H1 (cell line): Measurements from ENCODE around the gene SRRT. TPM values are rescaled to one million over a fixed set of nuclear protein-coding genes. Genes with fewer than 3 reads are reported as not detected.
A peak's percentile ranks its signal among the peaks of the same experiment; 100 is the strongest.

Experiments used
- CTCF ChIA-PET: fragments of 300-600 bp; sonication (Branson Sonifier 250); formaldehyde crosslinking; loops from one replicate; lab custom pipeline; 2021; ENCODE audit not compliant: partially characterized antibody; lab: Charles Lee
- POLR2A ChIA-PET: fragments of 300-600 bp; sonication (Branson Sonifier 250); formaldehyde crosslinking; loops from one replicate; lab custom pipeline; 2021; ENCODE audit warnings: inconsistent platforms; ENCODE audit not compliant: partially characterized antibody; lab: Charles Lee
- DNase-seq, 2 experiments: peaks; one replicate each; pipeline versions ENCODE4 v3.0.0 to v3.0.0-alpha.2; 2010 to 2022; ENCODE audit warnings: low spot score in 2 of 2, low read depth in 1 of 2, mixed read lengths in 1 of 2
- FAIRE-seq: peaks from 2 replicates; lab custom pipeline; 2011; peaks lifted over from hg19 to GRCh38; lab: Jason Lieb, UNC
- H2AFZ ChIP-seq: 2 replicates; pipeline ENCODE4 v1.8.1; 2012; ENCODE audit warnings: low read length, inconsistent platforms
- H2AK5ac ChIP-seq: 2 replicates; pipeline ENCODE4 v1.6.1; 2013; ENCODE audit warnings: low read depth, low read length
- H2BK120ac ChIP-seq: replicated peaks from 2 replicates; pipeline ENCODE3; 2013; ENCODE audit warnings: low read depth, low read length, inconsistent platforms
- H2BK12ac ChIP-seq: 2 replicates; pipeline ENCODE4 v1.6.1; 2013; ENCODE audit warnings: low read depth, low read length
- H2BK15ac ChIP-seq: 2 replicates; pipeline ENCODE4 v1.6.1; 2013; ENCODE audit warnings: low read length
- H2BK20ac ChIP-seq: 2 replicates; pipeline ENCODE4 v1.6.1; 2013; ENCODE audit warnings: low read length
- H2BK5ac ChIP-seq: 2 replicates; pipeline ENCODE4 v1.6.1; 2013; ENCODE audit warnings: low read depth, low read length
- H3K14ac ChIP-seq: 2 replicates; pipeline ENCODE4 v1.6.1; 2013; ENCODE audit warnings: inconsistent platforms; ENCODE audit not compliant: insufficient read length
- H3K18ac ChIP-seq: 2 replicates; pipeline ENCODE4 v1.6.1; 2013; ENCODE audit warnings: low read length; ENCODE audit errors: extremely low read depth
- H3K23ac ChIP-seq: 2 replicates; pipeline ENCODE4 v1.6.1; 2013; ENCODE audit warnings: inconsistent platforms; ENCODE audit not compliant: insufficient read length
- H3K23me2 ChIP-seq: 2 replicates; pipeline ENCODE4 v1.6.1; 2013; ENCODE audit warnings: low read depth, low read length
- H3K27ac ChIP-seq: 2 replicates; pipeline ENCODE4 v1.6.1; 2011; ENCODE audit warnings: low read depth, low read length, inconsistent platforms
- H3K27me3 ChIP-seq, 4 experiments: replicated peaks in 1 of 4; 1 replicate in 1 of 4; 2 replicates in 3 of 4; pipeline versions ENCODE4 v1.6.1 to v1.8.1; 2011 to 2013; ENCODE audit warnings: low read length in 3 of 4, mild to moderate bottlenecking in 3 of 4, inconsistent platforms in 2 of 4, mixed read lengths in 2 of 4, moderate library complexity in 1 of 4; ENCODE audit not compliant: control insufficient read depth in 3 of 4, insufficient read depth in 3 of 4; ENCODE audit errors: extremely low read depth in 1 of 4
- H3K36me3 ChIP-seq, 4 experiments: 2 replicates each; pipeline versions ENCODE4 v1.6.1 to v1.8.1; 2011 to 2013; ENCODE audit warnings: mild to moderate bottlenecking in 4 of 4, low read length in 3 of 4, moderate library complexity in 2 of 4, control low read depth in 1 of 4, inconsistent platforms in 1 of 4; ENCODE audit not compliant: insufficient read depth in 4 of 4, control insufficient read depth in 2 of 4
- H3K4ac ChIP-seq: replicated peaks from 2 replicates; pipeline ENCODE3; 2013; ENCODE audit warnings: low read length, low read depth, mixed read lengths, inconsistent platforms; ENCODE audit not compliant: insufficient read length
- H3K4me1 ChIP-seq, 4 experiments: replicated peaks in 1 of 4; 1 replicate in 1 of 4; 2 replicates in 3 of 4; pipeline versions ENCODE4 v1.6.1 to v1.8.1; 2011 to 2013; ENCODE audit warnings: low read length in 3 of 4, inconsistent platforms in 2 of 4, mixed read lengths in 1 of 4; ENCODE audit not compliant: insufficient read depth in 4 of 4, control insufficient read depth in 3 of 4
- H3K4me2 ChIP-seq, 2 experiments: 2 replicates each; pipeline versions ENCODE4 v1.6.1 to v1.8.1; 2011 to 2013; ENCODE audit warnings: low read depth in 2 of 2, low read length in 2 of 2, control low read depth in 1 of 2, inconsistent platforms in 1 of 2, mild to moderate bottlenecking in 1 of 2; ENCODE audit not compliant: insufficient read depth in 1 of 2
- H3K4me3 ChIP-seq, 4 experiments: fragments of 200-600, 300-600 bp in 1 of 4; sonication (generic), shearing (Covaris generic), sonication (Bioruptor Twin) in 1 of 4; 2 replicates each; pipeline versions ENCODE4 v1.5.1 to v1.8.1; 2011 to 2016; ENCODE audit warnings: low read length in 4 of 4, low read depth in 3 of 4, control low read depth in 2 of 4, inconsistent platforms in 2 of 4, mild to moderate bottlenecking in 2 of 4, mixed read lengths in 1 of 4, moderate library complexity in 1 of 4; ENCODE audit not compliant: insufficient read depth in 2 of 4; ENCODE audit errors: extremely low read depth in 1 of 4
- H3K56ac ChIP-seq: replicated peaks from 2 replicates; pipeline ENCODE3; 2013; ENCODE audit warnings: low read depth, mild to moderate bottlenecking, mixed read lengths, low read length, inconsistent platforms; ENCODE audit not compliant: insufficient read length
- H3K79me1 ChIP-seq: 2 replicates; pipeline ENCODE4 v1.6.1; 2013; ENCODE audit warnings: low read depth, low read length, control low read depth
- H3K79me2 ChIP-seq, 2 experiments: 2 replicates each; pipeline versions ENCODE4 v1.6.1 to v1.8.1; 2012 to 2013; ENCODE audit warnings: low read length in 2 of 2, mild to moderate bottlenecking in 2 of 2, inconsistent platforms in 1 of 2; ENCODE audit not compliant: insufficient read depth in 2 of 2, control insufficient read depth in 1 of 2
- H3K9ac ChIP-seq, 4 experiments: replicated peaks in 1 of 4; 1 replicate in 1 of 4; 2 replicates in 3 of 4; pipeline versions ENCODE4 v1.6.1 to v1.8.1; 2011 to 2013; ENCODE audit warnings: low read depth in 3 of 4, low read length in 3 of 4, control low read depth in 2 of 4, mild to moderate bottlenecking in 2 of 4, moderate library complexity in 2 of 4, inconsistent platforms in 1 of 4; ENCODE audit errors: extremely low read depth in 1 of 4
- H3K9me3 ChIP-seq, 2 experiments: 2 replicates each; pipeline versions ENCODE4 v1.6.1 to v1.8.1; 2012 to 2013; ENCODE audit warnings: mild to moderate bottlenecking in 2 of 2, moderate library complexity in 2 of 2, control low read depth in 1 of 2, inconsistent platforms in 1 of 2, low read depth in 1 of 2, low read length in 1 of 2, mixed read lengths in 1 of 2; ENCODE audit not compliant: insufficient read depth in 2 of 2
- H4K20me1 ChIP-seq, 2 experiments: replicated peaks in 1 of 2; 2 replicates each; pipeline versions ENCODE3 to v1.8.1; 2011 to 2013; ENCODE audit warnings: inconsistent platforms in 2 of 2, low read length in 2 of 2, mild to moderate bottlenecking in 1 of 2; ENCODE audit not compliant: insufficient read depth in 2 of 2, control insufficient read depth in 1 of 2
- H4K5ac ChIP-seq: 2 replicates; pipeline ENCODE4 v1.6.1; 2013; ENCODE audit warnings: low read length, low read depth, mixed read lengths, inconsistent platforms; ENCODE audit not compliant: insufficient read length
- H4K8ac ChIP-seq: 2 replicates; pipeline ENCODE4 v1.8.0; 2013; ENCODE audit warnings: mild to moderate bottlenecking, moderate library complexity, low read length, inconsistent platforms; ENCODE audit not compliant: insufficient read depth; ENCODE audit errors: extremely low read depth
- H4K91ac ChIP-seq: replicated peaks from 2 replicates; pipeline ENCODE3; 2013; ENCODE audit warnings: low read length, mixed read lengths, inconsistent platforms; ENCODE audit not compliant: insufficient read length
- CHD2 ChIP-seq: IDR thresholded peaks from 2 replicates; pipeline ENCODE4 v1.6.1; 2012; ENCODE audit warnings: low read length, improper control_type of control experiment
- CREB1 ChIP-seq: IDR thresholded peaks from 2 replicates; pipeline ENCODE4 v1.6.1; 2012; ENCODE audit warnings: inconsistent platforms
- KDM4A ChIP-seq: IDR thresholded peaks from one replicate; pipeline ENCODE4 v1.7.1; 2012; ENCODE audit warnings: low read depth, mild to moderate bottlenecking, moderate library complexity, low read length, inconsistent platforms; ENCODE audit not compliant: severe bottlenecking
- SIN3A ChIP-seq, 2 experiments: IDR thresholded peaks in 1 of 2; conservative IDR thresholded peaks in 1 of 2; 2 replicates each; pipeline ENCODE4 v1.6.1; 2011 to 2012; ENCODE audit warnings: low read length in 2 of 2, improper control_type of control experiment in 1 of 2, low read depth in 1 of 2, mild to moderate bottlenecking in 1 of 2
- SIRT6 ChIP-seq: IDR thresholded peaks from one replicate; pipeline ENCODE4 v1.7.1; 2012; ENCODE audit warnings: low read length, inconsistent platforms
- SP1 ChIP-seq: IDR thresholded peaks from 2 replicates; pipeline ENCODE4 v1.6.1; 2011; ENCODE audit warnings: low read depth, low read length
- SUZ12 ChIP-seq: fragments of 200-600 bp; sonication (generic); IDR thresholded peaks from 2 replicates; pipeline ENCODE4 v1.6.1; 2012; ENCODE audit warnings: mild to moderate bottlenecking, inconsistent platforms, low read length, moderate library complexity, mixed read lengths
- WGBS, 2 experiments: shearing (Covaris generic) in 1 of 2; methylation state at CpG; one replicate each; pipeline versions ENCODE4 v1.1.6 to v1.1.7; 2013 to 2015; ENCODE audit warnings: low lambda C conversion rate in 2 of 2, mixed read lengths in 2 of 2, inconsistent platforms in 1 of 2, low coverage in 1 of 2, missing lambda C conversion rate in 1 of 2; ENCODE audit not compliant: insufficient replicate concordance in 2 of 2, insufficient coverage in 1 of 2, insufficient read length in 1 of 2; ENCODE audit errors: extremely low coverage in 1 of 2, missing lambda C conversion rate in 1 of 2; 5-methylcytosine and 5-hydroxymethylcytosine counted together
- polyA plus RNA-seq, 7 experiments: library from polyadenylated mRNA; depleted of rRNA in 3 of 7; stranded (reverse) in 5 of 7; unstranded in 2 of 7; fragments of >200 nt in 5 of 7; fragments of 200-250 nt in 2 of 7; gene quantifications; 1 replicate in 5 of 7; 2 replicates in 1 of 7; 4 replicates in 1 of 7; pipeline versions ENCODE4 v1.2.1 to v1.2.3, GENCODE V29; 2011 to 2013; ENCODE audit warnings: missing spikeins in 2 of 7, mixed read lengths in 2 of 7
- total RNA-seq: library from RNA; stranded (reverse); fragmentation: NEBNext Ultra II Directional; extraction: Animal tissue kit (Norgen Biotek cat#: 25700); gene quantifications from 2 replicates; pipeline ENCODE4 v1.2.1, GENCODE V29; 2021
- TF ChIP-seq, protein P1 (sequence below): IDR thresholded peaks from 2 replicates; pipeline ENCODE4 v1.6.1; 2012; ENCODE audit warnings: inconsistent platforms

Gene SRRT
- total and polyA plus RNA-seq, 2 of the 8 experiments (the other 6 are each of a cell fraction or from before 2014, with no cell fraction given), result 66.7 to 237 TPM

DNA sequence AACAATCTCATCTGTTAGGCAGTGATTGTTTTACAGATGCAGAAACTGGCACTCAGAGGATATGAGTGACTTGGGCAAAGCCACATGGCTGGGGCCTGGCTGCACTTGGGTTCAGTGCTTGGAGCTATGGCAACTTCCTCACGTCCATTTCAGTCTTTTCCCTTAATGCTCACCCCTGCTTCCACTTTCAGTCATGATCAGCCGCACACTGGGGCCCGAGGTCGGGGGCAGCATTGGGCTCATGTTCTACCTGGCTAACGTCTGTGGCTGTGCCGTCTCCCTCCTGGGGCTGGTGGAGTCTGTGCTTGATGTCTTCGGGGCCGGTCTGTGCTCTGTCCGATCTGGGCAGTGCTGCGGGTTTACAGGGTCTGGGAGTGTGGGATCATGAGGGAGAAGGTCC lies 19.4 kb upstream of the SRRT start:
- H2BK120ac ChIP-seq, result no peak overlapping the region
- CTCF ChIA-PET, result interaction anchor here (0.5 to 13.9 kb wide), 10 partner anchors 9 to 406 kb away, joined by 3 to 215 read pairs (median 4); no protein-coding TSS in a partner anchor
- peaks cover 12% of the 10 kb centered on the region for H3K79me1 ChIP-seq
- H4K20me1 ChIP-seq, result peaks cover 0 to 13% of the 10 kb centered on the region in 2 experiments
- H3K4me1 ChIP-seq, result peaks cover 0 to 6% (median 0%) of the 10 kb centered on the region in 4 experiments; a peak in 1 of 7 replicates
- no peak overlapping the region for H4K91ac ChIP-seq
- H3K4ac ChIP-seq, result no peak overlapping the region
- no peak overlapping the region for H2BK20ac ChIP-seq
- H3K36me3 ChIP-seq, result peaks cover 0 to 7% (median 3%) of the 10 kb centered on the region in 4 experiments; a peak in 5 of 8 replicates
- no peak overlapping the region for H3K27ac ChIP-seq
- H3K23ac ChIP-seq, result no peak overlapping the region
- no peak overlapping the region for H3K56ac ChIP-seq
- no peaks in the 10 kb centered on the region for H3K9me3 ChIP-seq
- no peak overlapping the region for H2BK5ac ChIP-seq
- POLR2A ChIA-PET, result interaction anchor here (1.0 to 1.4 kb wide), 3 partner anchors 19 to 175 kb away, joined by 3 to 4 read pairs (median 3); partner anchors contain the start of gene SRRT
- H3K18ac ChIP-seq, result no peak overlapping the region
- no peak overlapping the region for H2BK15ac ChIP-seq
- DNase-seq, result no peak
- no peaks in the 10 kb centered on the region for H3K27me3 ChIP-seq
- H3K23me2 ChIP-seq, result peaks cover 4% of the 10 kb centered on the region; the same call in 1 of the 2 replicates
- H3K79me2 ChIP-seq, result peaks cover 0 to 21% of the 10 kb centered on the region in 2 experiments; a peak in 1 of 4 replicates
- no peak overlapping the region for H3K14ac ChIP-seq
- no peak for FAIRE-seq
- H2BK12ac ChIP-seq, result no peak overlapping the region
- H4K5ac ChIP-seq, result no peak overlapping the region
- H2AK5ac ChIP-seq, result no peak overlapping the region
- WGBS, 2 experiments, result 90% methylated on average over 10 of the region's 10 CpGs; no CpG with 5 or more reads in 1 of the 2 experiments
- H3K4me2 ChIP-seq, result no peak overlapping the region
- H3K9ac ChIP-seq, result no peak overlapping the region
- TF ChIP-seq SUZ12 (no peak), SIRT6 (no peak), CHD2 (no peak), SIN3A (conservative IDR thresholded peaks at IDR 0.05 in 1 of 2, IDR thresholded peaks at IDR 0.05 in 1 of 2; ENCODE audit: low read depth in 1 of 2, low read length in 2 of 2) (no peak), KDM4A (no peak), CREB1 (no peak), SP1 (no peak)
- TF ChIP-seq, protein P1, sequence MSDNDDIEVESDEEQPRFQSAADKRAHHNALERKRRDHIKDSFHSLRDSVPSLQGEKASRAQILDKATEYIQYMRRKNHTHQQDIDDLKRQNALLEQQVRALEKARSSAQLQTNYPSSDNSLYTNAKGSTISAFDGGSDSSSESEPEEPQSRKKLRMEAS, result no peak
- H3K4me3 ChIP-seq, result no peak overlapping the region
- 0 out of 2 replicates have a peak overlapping the region, but pooled peaks have one; percentile 80 for H4K8ac ChIP-seq
- no peak overlapping the region for H2AFZ ChIP-seq
